ENCODE results near the gene ZBTB34.
A peak's percentile ranks its signal among the peaks of the same experiment; 100 is the strongest.

Gene ZBTB34

DNA sequence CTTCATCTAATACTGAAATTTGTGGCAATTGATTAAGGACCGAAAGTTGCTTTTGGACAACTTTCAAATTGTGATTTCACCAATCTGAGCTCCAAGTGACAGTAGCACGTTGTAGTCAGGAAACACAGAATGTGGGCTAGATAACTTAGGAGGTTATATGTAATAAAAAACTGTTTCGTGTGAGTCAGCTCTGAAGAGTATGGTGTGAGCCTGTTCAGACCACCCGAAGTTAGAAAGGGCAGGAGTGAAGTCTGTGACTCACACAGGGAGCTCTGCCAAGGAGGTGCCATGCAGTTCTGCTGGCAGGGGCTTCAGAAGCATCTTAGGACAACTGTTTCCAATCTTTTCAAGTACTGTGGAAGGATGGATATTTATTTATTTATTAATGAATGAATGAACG lies 16.4 kb upstream of the ZBTB34 start:
- DNase-seq: no peak

DNA sequence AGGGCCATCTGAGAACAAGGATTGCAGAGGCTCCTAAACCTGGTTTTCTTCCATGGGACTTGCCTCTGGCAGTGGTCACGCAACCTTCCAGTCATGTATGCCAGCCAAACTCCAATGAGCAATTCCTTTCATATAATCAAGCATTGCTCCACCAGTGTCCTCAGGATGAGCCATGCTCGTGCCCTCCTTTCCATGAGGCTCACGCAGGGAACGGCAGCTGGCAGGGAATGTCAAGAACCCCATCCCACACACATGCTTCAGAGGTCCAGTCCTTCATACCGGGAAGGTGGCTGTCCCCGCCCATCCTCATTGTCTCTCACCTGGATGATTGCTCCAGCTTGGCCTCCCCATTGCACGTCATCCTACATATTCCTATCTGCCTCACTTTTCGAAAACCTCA lies 13.4 kb upstream of the ZBTB34 start:
- DNase-seq: no peak

DNA sequence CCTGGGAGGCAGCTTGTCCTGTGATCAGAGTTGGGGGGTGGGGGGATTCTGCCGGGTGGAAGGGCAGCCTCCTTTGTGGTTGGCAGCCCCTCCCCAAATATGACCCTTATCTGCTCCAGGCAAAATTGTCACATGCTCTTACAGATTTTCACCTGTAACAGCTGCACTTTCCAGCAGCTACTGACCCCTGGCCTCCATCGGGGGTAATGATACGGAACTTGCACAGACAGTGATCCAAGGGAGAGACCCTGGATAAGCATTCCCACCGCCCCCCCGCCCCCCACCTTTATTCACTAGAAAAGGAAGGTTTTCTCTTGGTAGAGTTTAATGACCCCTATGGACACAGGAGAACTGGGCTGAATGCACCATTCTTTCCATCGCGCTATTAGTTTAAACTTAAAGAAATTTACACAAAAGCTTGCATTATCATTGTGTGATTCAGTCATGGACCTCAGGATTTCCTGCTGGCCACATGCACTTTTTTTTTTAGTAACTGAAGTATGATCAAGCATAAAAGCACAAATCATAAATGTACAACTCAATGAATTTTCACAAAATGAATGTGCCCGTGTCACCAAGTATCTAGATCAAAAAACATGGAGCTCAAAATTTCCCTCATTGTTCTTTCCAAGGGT lies 10.7 kb upstream of the ZBTB34 start:
- no peak for DNase-seq

DNA sequence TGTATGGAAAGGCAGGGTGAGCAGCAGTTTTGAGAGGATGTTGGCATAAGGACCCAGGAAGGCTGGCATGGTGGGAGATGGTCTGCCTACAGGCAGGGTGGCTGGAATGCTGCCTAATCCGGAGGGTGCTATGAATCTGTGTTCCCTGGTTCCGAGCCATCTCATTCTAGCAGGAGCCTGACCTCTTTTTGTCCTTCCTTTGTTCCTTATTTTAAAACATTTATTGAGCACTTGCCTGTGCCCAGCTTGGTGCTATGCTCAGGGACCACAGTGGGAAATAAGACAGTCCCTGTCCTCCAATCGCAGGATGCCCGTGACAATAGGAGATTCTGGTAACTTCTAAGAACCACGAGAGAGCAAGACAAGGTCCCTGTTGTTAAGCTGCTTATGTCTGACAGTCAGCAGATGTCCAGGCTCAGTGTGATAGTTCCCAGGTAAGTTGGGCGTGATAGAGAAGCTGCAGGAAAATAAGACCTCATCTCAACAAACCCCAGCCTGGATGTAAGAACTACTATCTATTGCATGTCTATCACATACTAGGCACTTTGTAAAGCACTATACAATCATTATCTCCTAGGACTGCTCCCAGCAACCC lies 9.1 kb upstream of the ZBTB34 start:
- DNase-seq: no peak

DNA sequence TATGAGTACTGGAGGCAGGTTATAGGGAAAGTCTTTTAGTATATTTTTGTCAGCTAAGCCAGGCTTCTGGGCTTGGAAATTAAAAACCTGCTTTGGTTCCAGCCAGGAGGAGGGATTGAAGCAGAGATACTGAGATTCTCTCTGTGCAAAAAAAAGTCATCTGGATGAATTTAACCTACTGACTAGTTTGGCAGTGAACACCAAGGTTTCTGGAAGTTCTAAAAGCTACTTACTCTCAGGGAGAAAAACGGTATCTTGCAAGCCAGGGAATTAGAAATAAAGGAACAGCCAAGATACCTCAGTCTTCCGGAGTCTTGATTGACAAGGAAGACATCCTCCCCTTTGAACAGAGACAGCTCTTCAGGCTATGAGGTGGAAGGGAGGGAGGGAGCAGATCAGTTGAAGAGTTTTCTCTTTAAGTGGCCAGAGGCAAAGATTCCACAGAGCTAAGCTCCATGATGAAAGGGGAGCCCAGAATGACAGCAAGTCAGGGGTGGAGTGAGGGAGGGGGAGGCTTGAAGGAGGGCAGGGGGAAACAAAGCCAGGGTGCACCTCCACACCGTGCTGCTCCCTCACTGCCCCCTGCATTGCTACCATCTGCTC lies 8.3 kb upstream of the ZBTB34 start:
- DNase-seq: no peak

DNA sequence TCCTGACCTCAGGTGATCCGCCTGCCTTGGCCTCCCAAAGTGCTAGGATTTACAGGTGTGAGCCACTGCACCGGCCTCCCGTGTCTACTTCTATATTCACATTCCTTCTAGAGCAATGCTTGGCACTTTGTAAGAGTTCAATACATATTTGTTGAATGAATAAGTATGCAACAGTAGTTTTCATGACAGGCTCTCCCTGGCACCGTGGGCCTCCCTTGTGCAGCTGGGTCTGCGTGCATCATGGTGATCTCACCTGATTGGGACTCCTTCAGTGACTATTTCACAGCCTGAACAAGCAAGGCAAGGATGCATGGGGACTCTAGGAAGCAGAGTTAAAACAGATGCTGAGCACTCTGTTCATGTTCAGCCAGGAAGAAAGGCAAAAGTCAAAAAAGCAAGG lies 6.8 kb upstream of the ZBTB34 start:
- DNase-seq: no peak

DNA sequence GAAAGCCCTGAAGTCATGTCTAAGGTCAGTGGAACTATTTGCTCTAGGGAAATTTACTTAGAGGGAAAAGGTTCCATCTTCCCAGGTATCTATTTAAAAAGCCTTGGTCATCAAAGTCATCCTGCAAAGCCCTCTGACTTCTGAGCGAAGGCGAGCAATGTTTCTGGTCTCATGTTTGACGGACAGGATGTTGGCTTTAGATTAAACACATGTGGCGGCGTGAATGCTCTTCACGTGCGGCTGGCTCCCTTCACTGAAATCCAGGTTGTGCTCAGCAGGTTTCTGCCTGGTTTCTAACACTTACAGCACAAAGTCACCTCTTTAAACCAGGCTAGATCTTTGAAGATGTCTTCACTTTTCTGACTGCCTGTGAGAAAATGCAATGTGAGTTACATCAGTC lies 5.7 kb upstream of the ZBTB34 start:
- no peak for DNase-seq

DNA sequence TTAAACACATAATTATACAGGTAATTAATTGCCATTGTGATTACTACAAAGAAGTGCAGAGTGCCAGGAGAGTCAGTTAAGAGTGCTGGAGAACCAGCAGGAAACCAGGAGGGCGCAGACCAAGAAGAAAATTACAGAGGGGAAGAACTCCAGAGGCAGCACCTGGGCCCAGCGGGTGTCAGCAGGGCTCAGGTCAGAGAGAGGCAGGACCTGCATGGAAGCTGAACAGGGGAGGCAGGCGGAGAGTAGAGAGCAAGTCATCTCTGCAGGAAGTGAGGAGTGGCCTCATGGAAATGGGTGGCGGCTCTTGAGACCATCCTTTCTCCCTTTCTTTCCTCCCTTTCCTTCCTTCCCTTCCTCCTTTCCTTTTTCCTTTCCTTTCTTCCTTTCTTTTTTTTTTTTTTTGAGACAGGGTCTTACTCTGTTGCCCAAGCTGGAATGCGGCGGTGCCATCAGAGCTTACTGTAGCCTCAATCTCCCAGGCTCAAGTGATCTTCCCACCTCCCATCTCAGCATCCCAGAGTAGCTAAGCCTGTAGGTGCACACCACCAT lies 4.0 kb upstream of the ZBTB34 start:
- DNase-seq: no peak

DNA sequence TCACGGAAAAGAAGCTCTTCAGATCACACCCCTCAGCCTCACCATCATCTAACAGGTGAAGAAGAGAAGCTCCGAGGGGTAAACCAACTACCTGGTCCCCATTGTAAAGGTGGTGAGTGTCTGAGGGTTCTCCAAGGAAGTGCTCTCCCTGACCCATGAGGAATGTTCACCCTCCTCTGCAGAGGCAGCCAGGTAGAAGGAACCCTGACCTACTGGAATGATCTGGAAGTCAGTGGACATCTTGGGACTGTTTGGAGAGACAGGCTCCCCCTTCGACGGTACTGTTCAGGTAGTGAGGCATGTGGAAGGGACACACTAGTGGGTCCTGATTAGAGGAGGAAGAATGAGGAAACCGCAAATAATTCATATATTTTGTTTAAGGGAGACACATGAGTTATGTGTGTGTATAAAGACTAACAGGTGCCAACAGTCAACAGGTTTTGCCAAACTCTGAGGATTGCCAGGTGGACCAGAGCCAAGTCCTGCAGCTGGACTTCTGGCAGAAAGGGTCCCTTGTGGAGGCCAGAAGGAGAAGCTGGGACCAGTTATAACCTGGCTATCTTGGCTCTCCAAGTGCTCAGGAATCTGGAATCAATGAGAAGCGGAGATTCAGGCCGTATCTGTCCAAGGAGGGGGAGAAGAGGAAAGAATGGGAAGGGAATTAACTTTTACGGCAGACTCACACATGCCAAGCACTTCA lies 3.0 kb upstream of the ZBTB34 start:
- no peak for DNase-seq

DNA sequence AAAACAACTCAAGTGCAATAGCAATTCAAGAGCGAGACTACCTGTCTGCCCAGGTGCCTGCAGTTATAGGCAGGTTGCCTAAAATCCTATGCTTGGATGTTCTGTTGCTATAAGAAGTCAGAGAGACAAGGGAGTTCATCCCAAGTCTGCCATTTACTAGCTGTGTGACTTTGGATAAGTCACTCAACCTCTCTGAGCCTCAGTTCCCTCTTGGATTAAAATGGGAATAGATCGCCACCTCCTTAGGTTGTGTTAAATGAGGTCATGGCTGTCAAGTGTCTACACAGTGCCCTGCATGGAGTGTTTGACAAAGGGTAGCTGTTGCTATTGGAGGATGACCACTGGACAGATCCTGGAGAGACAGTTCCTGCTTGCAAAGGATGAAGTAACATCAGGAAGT lies 1.3 kb upstream of the ZBTB34 start:
- DNase-seq: no peak

DNA sequence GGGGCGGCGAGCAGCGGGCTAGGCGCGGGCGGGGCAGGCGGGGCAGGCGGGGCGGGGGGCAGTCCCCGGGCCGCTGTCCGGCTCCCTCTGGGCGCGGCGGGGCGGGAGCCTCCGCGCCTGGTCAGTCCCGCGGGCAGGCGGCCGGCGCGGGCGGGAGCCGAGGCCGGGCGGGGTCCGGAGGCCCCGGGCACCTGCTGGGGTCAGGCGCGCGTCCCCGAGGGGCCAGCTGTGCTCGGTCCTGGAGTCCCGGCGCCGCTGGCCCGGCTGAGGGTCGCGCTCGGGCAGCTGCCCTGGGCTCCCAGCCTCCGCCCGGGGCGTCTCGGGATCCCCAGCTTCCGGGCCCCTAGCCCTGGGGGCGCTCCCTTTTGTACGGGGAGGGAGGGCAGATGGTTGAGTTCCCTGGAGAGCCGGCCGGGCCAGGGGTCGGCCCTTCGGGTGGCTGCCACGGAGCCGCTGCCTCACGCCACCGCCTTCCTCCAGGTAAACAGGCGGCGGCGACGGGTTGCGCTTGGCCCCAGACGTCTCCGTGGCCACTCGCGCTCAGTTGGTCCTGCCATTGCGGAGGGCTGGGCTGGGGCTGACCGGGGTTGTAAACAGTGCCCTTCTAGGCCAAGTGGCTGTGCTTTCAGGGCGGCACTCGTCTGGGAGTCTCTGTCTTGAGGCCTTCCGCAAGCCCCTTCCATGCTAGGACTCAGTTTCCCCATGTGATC lies 473 bp downstream of the ZBTB34 start:
- peak; percentile 14 for DNase-seq

DNA sequence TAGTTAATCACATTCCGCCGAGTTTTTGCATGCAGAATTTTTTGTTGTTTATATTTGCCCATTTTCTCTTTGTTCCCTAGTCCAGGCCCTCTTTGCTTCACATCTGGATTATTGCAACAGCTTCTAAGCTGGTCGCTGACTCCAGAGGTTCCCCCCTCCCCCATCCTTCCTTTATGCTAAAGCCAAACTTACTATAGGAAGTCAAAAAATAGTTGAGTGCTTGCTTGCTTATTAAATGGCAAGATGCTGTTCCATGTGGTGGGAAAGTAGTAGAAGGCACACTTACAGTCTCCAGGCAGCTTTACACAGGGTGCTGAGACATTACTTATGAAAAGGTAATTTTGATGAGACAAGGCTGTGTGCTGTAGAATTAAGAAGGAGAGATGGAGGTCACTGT lies 1.3 kb downstream of the ZBTB34 start:
- no peak for DNase-seq

DNA sequence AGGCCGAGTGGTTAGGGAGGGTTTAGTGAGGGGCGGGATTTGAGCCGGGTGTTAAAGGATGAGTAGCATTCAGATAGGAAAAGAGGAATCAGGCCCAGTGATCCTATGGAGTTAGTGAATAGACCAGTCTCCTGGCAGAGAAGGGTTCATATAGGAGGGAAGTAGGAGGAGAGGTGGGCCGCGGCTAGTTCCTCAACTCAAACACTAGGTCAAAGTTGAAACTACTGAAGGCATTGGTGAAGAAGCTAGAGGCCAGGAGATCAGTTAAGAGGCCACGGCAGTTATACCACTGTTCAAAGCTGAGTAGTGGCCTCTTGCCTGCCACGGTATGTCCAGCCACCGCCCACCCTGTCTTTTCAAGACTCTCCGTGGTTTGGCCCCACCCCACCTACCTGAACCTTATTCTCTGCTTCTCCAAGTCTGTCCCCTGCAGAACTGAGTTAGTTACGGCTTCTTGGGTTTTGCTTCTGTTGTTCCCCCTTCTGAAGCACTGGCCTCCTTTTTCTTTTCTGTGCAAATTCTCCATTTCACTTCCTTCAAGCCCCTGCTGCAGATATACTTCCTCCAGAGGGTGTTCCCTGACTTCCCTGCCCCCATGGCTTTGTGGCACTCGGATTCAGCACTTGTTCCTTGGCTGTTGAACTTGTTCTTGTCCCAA lies 1.8 kb downstream of the ZBTB34 start:
- no peak for DNase-seq

DNA sequence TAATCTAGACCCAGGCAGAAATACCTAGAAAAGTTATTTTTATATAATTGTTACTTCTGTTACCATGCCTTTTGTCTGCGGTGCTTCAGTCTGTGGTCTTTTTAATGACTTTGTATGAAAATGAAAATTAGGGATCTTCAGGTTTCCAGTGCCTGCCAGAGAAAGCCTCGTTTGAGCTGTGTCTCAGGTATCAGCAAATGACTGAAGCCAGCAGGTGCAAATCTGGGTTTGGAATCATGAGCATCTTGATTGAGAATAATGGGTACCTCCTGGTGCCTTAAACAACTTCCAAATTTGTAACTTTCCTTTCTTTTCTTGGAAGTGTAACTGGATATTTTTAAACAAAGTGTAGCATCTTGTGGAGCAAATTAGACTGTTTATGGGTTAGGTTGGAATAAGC lies 4.3 kb downstream of the ZBTB34 start:
- DNase-seq: no peak

DNA sequence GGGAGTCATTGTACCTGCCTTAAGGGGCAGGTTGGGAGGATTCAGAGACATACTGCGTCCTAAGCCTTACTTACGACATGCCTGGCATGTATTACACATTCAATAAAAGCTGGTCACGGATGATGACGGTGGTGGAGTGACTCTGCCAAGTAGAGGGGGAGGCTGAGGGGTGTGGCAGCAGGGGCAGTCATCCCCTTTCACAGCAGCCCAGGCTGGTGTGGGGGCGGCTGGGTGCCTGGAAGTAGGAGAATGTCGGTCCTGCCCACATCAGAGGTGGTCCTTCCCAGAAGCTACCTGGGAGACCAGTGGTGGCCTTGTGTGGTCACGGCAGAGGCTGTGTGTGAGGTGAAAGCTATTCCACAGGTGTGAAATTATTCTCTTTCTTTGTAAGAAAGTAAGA lies 8.9 kb downstream of the ZBTB34 start:
- DNase-seq: no peak

DNA sequence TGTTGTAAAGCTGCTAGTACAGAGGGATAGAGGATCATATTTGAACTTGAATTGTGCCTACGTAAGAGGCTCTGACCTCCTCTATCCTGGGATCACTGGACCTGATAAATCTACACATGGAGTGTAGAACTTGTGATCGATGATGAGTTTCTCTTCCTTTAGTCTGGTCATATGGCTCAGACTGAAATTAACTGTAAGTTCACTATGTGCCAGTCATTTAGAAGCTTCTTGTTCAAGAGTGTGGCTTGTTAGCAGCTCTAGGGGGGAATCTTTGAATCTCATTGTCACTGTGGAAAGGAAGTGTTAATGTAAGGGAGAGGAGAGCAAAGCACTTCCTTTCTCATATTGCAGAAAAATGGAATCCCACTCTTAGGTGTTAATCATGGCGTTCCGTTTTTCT lies 12.1 kb downstream of the ZBTB34 start:
- DNase-seq: no peak

DNA sequence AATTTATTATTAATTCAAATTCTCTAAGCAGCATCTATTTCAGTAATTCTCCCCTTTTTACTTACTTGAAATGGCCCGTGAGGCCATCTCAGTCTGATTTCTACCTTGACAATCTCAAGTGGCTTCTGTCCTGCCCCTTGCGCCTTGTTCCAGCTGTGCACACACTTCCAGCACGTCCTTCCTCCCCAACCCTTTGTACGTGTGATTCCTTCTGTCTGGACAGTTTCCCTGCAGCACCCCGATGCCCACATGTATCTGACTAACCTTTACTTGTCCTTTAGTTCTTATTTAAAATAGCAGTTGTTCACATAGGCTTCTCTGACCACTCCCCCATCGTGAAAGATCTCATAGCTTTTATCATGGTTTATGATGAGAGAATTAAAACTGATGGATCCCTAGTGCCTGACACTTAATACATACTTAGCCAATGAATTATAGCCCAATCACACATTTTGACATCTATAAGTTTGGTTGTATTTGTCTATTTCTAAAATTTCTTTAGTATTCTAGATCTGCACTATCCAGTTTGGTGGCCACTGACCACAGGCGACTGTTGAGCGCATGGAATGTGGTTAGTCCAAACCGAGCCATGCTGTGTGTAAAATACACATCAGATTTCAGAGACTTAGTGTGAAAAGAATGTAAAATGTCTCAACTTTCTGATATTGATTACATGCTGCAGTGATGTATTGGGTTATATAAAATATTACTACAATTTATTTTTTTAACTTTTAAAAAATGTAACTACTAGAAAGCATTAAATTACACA lies 14.3 kb downstream of the ZBTB34 start:
- no peak for DNase-seq

DNA sequence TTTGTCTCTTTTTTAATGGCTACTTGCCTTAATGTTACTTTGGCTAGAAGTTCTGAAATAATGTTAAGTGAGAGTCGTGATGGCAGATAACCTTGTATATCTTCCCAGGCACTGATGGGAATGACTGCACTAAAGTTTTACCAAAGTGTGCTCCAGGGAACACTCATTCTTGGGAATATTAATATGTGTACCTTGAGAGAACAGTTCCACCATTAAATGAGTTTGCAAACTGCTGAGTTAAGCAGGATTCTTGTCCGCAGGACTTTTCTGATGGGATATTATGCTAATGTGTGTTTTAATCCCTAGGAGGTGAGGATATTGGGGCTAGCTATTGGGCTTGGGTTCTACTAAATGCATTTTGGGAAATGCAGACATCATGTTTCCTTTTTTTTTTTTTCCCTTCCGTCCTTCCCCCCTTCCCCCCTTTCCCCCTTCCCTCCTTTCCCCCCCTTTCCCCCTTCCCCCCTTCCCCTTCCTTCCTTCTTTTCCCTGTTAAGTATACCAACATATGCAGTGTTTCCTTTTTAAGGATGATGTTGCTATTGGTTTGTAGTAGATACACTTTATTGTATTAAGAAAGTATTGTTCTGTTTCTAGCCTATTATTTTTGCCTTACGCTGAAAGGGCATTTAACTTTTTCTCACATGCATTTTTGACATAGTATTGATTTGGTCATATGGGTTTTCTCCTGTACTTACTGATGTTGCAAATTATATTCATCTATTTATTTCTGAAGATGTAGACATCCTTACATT lies 15.5 kb downstream of the ZBTB34 start:
- no peak for DNase-seq

DNA sequence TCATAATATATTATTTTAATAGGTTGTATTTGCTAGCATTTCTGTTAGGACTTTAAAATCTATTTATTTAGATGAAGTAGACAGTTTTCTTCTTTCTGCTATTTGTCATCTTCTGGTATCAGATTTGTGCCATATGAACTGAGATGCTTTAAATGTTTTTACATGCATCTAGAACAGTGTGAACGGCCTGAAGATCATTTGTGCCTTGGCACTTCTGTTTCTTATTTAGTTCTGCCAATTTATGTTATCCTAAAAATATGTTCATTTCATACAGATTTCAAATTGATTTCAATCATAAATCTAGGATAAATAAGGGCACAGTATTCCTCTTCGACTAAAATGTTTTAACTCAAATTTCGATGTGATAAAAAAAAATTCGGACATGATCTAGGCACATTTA lies 16.1 kb downstream of the ZBTB34 start:
- DNase-seq: no peak

DNA sequence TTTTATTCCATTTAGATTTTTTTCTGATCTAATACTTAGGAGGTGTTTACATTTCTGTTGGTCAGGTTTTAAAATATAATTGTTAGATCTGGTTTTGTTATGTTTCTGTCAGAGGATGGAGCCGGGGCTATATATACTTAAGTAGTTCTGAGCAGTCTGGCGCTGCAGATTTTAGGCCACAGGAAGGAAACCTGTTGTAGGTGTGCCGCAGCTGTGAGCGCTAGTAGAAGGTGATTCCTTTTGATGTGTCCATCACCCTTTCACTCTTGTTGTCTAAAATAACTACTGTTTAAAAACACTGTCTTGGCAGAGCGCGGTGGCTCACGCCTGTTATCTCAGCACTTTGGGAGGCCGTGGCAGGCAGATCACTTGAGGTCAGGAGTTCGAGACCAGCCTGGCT lies 17.0 kb downstream of the ZBTB34 start:
- DNase-seq: no peak

DNA sequence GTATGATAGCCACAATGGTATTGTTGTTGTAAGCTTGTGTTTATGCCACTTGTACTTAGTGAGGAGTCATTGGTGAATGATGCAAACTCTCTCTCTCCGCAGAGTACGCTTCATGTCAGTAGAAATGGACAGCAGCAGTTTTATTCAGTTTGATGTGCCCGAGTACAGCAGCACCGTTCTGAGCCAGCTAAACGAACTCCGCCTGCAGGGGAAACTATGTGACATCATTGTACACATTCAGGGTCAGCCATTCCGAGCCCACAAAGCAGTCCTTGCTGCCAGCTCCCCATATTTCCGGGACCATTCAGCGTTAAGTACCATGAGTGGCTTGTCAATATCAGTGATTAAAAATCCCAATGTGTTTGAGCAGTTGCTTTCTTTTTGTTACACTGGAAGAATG lies 18.8 kb downstream of the ZBTB34 start:
- no peak for DNase-seq

Measured in T-helper 9 cell (primary cell).